CD4-positive, alpha-beta T cell treated with Interleukin-17A for 1 hour (primary cell): Measurements from ENCODE around the gene NDUFS8.

ENCODE experiments used
- DNase-seq: peaks from one replicate; pipeline ENCODE4 v3.0.0-alpha.2; 2020

The NDUFS8 gene

GRCh38 chr11:68052137-68052873 is 21.8 kb downstream of the NDUFS8 start:
- no peak for DNase-seq

GRCh38 chr11:68053117-68053516 is 22.6 kb downstream of the NDUFS8 start:
- no peak for DNase-seq

GRCh38 chr11:68053981-68054812 is 23.7 kb downstream of the NDUFS8 start:
- DNase-seq: no peak

- DNase-seq: no peak
Observed at GRCh38 chr11:68056317-68057285, 26.1 kb downstream of the NDUFS8 start.

- DNase-seq: no peak
Observed at GRCh38 chr11:68057807-68058206, 27.3 kb downstream of the NDUFS8 start.

- DNase-seq: no peak
Observed at GRCh38 chr11:68061508-68061907, 31.0 kb downstream of the NDUFS8 start.

GRCh38 chr11:68064926-68065325 is 34.4 kb downstream of the NDUFS8 start:
- no peak for DNase-seq

GRCh38 chr11:68065841-68066240 is 35.4 kb downstream of the NDUFS8 start:
- no peak for DNase-seq

GRCh38 chr11:68066742-68067141 is 36.3 kb downstream of the NDUFS8 start:
- DNase-seq: no peak

GRCh38 chr11:68067991-68068390 is 37.5 kb downstream of the NDUFS8 start:
- DNase-seq: no peak

- no peak for DNase-seq
Observed at GRCh38 chr11:68071281-68072048, 41.0 kb downstream of the NDUFS8 start.

- no peak for DNase-seq
Observed at GRCh38 chr11:68074584-68075352, 44.3 kb downstream of the NDUFS8 start.

GRCh38 chr11:68076371-68077042 is 46.0 kb downstream of the NDUFS8 start:
- DNase-seq: no peak

- DNase-seq: no peak
Observed at GRCh38 chr11:68077617-68078582, 47.4 kb downstream of the NDUFS8 start.

- no peak for DNase-seq
Observed at GRCh38 chr11:68080860-68081259, 50.4 kb downstream of the NDUFS8 start.

- no peak for DNase-seq
Observed at GRCh38 chr11:68081691-68082090, 51.2 kb downstream of the NDUFS8 start.

GRCh38 chr11:68082481-68082880 is 52.0 kb downstream of the NDUFS8 start:
- DNase-seq: no peak

GRCh38 chr11:68083517-68083916 is 53.0 kb downstream of the NDUFS8 start:
- no peak for DNase-seq
